WTC11 (cell line): ENCODE measurements around the gene PAX8. TPM values are rescaled to one million over a fixed set of nuclear protein-coding genes. Genes with fewer than 3 reads are reported as not detected.

Experiments
- ATAC-seq: fragments of 200-7000 bp; cut with Tn5 transposase; 2 replicates; pipeline ENCODE4 v1.10.0; 2021; ENCODE audit warnings: mild to moderate bottlenecking, moderate library complexity
- CTCF ChIA-PET: fragments of 300-600 bp; sonication (Branson Sonifier 250); formaldehyde crosslinking; loops from one replicate; lab custom pipeline; 2021; ENCODE audit warnings: antibody characterized with exemption; lab: Charles Lee
- POLR2A ChIA-PET: fragments of 350-600 bp; sonication (Branson Sonifier 250); formaldehyde crosslinking; loops from one replicate; lab custom pipeline; 2021; ENCODE audit warnings: antibody characterized with exemption; lab: Charles Lee
- DNase-seq: peaks from one replicate; pipeline ENCODE4 v3.0.0; 2021; ENCODE audit warnings: low spot score
- H3K27ac Mint-ChIP-seq: 2 replicates; pipeline ENCODE4 v1.8.0; 2021; ENCODE audit warnings: mixed read lengths
- H3K27me3 Mint-ChIP-seq: 2 replicates; pipeline ENCODE4 v1.8.0; 2021; ENCODE audit warnings: low read depth, mild to moderate bottlenecking, moderate library complexity, mixed read lengths
- H3K36me3 Mint-ChIP-seq: 2 replicates; pipeline ENCODE4 v1.8.0; 2021; ENCODE audit warnings: mixed read lengths
- H3K4me1 Mint-ChIP-seq: 2 replicates; pipeline ENCODE4 v1.8.0; 2022; ENCODE audit warnings: mixed read lengths
- H3K4me3 Mint-ChIP-seq: 2 replicates; pipeline ENCODE4 v1.8.0; 2021; ENCODE audit warnings: mild to moderate bottlenecking, moderate library complexity, mixed read lengths
- H3K9me3 Mint-ChIP-seq: 2 replicates; pipeline ENCODE4 v1.8.0; 2021; ENCODE audit warnings: mixed read lengths
- AR ChIP-seq: fragments of 250-450 bp; sonication (Bioruptor Pico); IDR thresholded peaks from 2 replicates; pipeline ENCODE4 v1.9.0; 2021; ENCODE audit warnings: mild to moderate bottlenecking
- E2F4 ChIP-seq: sonication (generic); formaldehyde crosslinking; IDR thresholded peaks from 2 replicates; pipeline ENCODE4 v1.8.1; 2022; ENCODE audit warnings: low read depth, mild to moderate bottlenecking, moderate library complexity, missing genetic modification reagents, borderline replicate concordance
- E2F5 ChIP-seq: sonication (generic); formaldehyde crosslinking; IDR thresholded peaks from 2 replicates; pipeline ENCODE4 v1.8.1; 2022; ENCODE audit warnings: mild to moderate bottlenecking, moderate library complexity, missing genetic modification reagents
- EMX1 ChIP-seq: fragments of 250-450 bp; sonication (Bioruptor Pico); IDR thresholded peaks from 2 replicates; pipeline ENCODE4 v1.8.0; 2021; ENCODE audit warnings: mild to moderate bottlenecking
- GABPB1 ChIP-seq: sonication (generic); formaldehyde crosslinking; IDR thresholded peaks from 2 replicates; pipeline ENCODE4 v1.8.1; 2023; ENCODE audit warnings: mild to moderate bottlenecking, missing genetic modification reagents
- GTF2I ChIP-seq: fragments of 250-450 bp; sonication (Bioruptor Pico); conservative IDR thresholded peaks from 2 replicates; pipeline ENCODE4 v1.4.0; 2021; ENCODE audit warnings: mild to moderate bottlenecking
- HMGXB4 ChIP-seq: sonication (generic); formaldehyde crosslinking; IDR thresholded peaks from 2 replicates; pipeline ENCODE4 v1.8.1; 2023; ENCODE audit warnings: mild to moderate bottlenecking, moderate library complexity, missing genetic modification reagents
- IRF2 ChIP-seq: sonication (generic); formaldehyde crosslinking; IDR thresholded peaks from 2 replicates; pipeline ENCODE4 v1.8.0; 2022; ENCODE audit warnings: low read depth, missing genetic modification reagents, borderline replicate concordance
- MYBL2 ChIP-seq: sonication (generic); formaldehyde crosslinking; IDR thresholded peaks from 2 replicates; pipeline ENCODE4 v1.8.1; 2023; ENCODE audit warnings: mild to moderate bottlenecking, moderate library complexity, missing genetic modification reagents
- PRDM15 ChIP-seq: sonication (generic); formaldehyde crosslinking; IDR thresholded peaks from 2 replicates; pipeline ENCODE4 v1.8.0; 2022; ENCODE audit warnings: missing genetic modification reagents
- RORB ChIP-seq: fragments of 250-450 bp; sonication (Bioruptor Pico); IDR thresholded peaks from 2 replicates; pipeline ENCODE4 v1.9.0; 2021; ENCODE audit warnings: mild to moderate bottlenecking
- SMAD3 ChIP-seq: sonication (generic); formaldehyde crosslinking; IDR thresholded peaks from 2 replicates; pipeline ENCODE4 v1.8.0; 2022; ENCODE audit warnings: missing genetic modification reagents, mild to moderate bottlenecking, borderline replicate concordance
- SP1 ChIP-seq: sonication (generic); formaldehyde crosslinking; conservative IDR thresholded peaks from 2 replicates; pipeline ENCODE4 v1.8.1; 2022; ENCODE audit warnings: missing genetic modification reagents
- TEAD1 ChIP-seq: sonication (generic); formaldehyde crosslinking; IDR thresholded peaks from 2 replicates; pipeline ENCODE4 v1.8.0; 2022; ENCODE audit warnings: mild to moderate bottlenecking, missing genetic modification reagents
- USF2 ChIP-seq: sonication (generic); formaldehyde crosslinking; IDR thresholded peaks from 2 replicates; pipeline ENCODE4 v1.8.1; 2023; ENCODE audit warnings: mild to moderate bottlenecking, missing genetic modification reagents, moderate library complexity
- ZNF263 ChIP-seq: sonication (generic); formaldehyde crosslinking; IDR thresholded peaks from 2 replicates; pipeline ENCODE4 v1.8.1; 2022; ENCODE audit warnings: low read depth, mild to moderate bottlenecking, moderate library complexity, missing genetic modification reagents
- ZNF317 ChIP-seq: sonication (generic); formaldehyde crosslinking; IDR thresholded peaks from 2 replicates; pipeline ENCODE4 v1.8.1; 2023; ENCODE audit warnings: low read depth, mild to moderate bottlenecking, moderate library complexity, missing genetic modification reagents, borderline replicate concordance
- ZNF396 ChIP-seq: fragments of 250-450 bp; sonication (Bioruptor Pico); IDR thresholded peaks from 2 replicates; pipeline ENCODE4 v1.8.0; 2021; ENCODE audit warnings: mild to moderate bottlenecking, moderate library complexity, borderline replicate concordance
- ZNF416 ChIP-seq: fragments of 250-450 bp; sonication (Bioruptor Pico); IDR thresholded peaks from 2 replicates; pipeline ENCODE4 v1.9.0; 2021; ENCODE audit warnings: mild to moderate bottlenecking, inconsistent platforms
- ZNF423 ChIP-seq: fragments of 250-450 bp; sonication (Bioruptor Pico); IDR thresholded peaks from 2 replicates; pipeline ENCODE4 v2.1.2; 2022; ENCODE audit warnings: mild to moderate bottlenecking, moderate library complexity
- ZNF671 ChIP-seq: fragments of 250-450 bp; sonication (Bioruptor Pico); IDR thresholded peaks from 2 replicates; pipeline ENCODE4 v1.8.0; 2021; ENCODE audit warnings: mild to moderate bottlenecking
- total RNA-seq: library from RNA; stranded (reverse); gene quantifications from 3 replicates; pipeline ENCODE4 v1.2.3, GENCODE V29; 2021

Gene PAX8
- total RNA-seq, 1 experiment from 2014 or later: 0.35 TPM

- CTCF ChIA-PET: interaction anchor here (1.0 to 1.1 kb wide), 2 partner anchors 25 to 31 kb away, joined by 3 to 4 read pairs; no protein-coding TSS in a partner anchor
- no peaks in the 10 kb centered on the region; the same call in 1 of the 2 replicates for H3K9me3 Mint-ChIP-seq
- peaks cover 7% of the 10 kb centered on the region; the same call in 1 of the 2 replicates for H3K27me3 Mint-ChIP-seq
- no peak overlapping the region for H3K27ac Mint-ChIP-seq
- DNase-seq: no peak
- POLR2A ChIA-PET: no interaction called here
- H3K4me3 Mint-ChIP-seq: no peak overlapping the region
- no peaks in the 10 kb centered on the region for H3K36me3 Mint-ChIP-seq
- H3K4me1 Mint-ChIP-seq: peaks cover 12% of the 10 kb centered on the region
- no peak for ATAC-seq
- TF ChIP-seq PRDM15 (CRISPR knock-in tag): no peak
- peak; percentile 89 for TF ChIP-seq GABPB1
- no peak for TF ChIP-seq EMX1 (CRISPR knock-in tag)
- TF ChIP-seq RORB (CRISPR knock-in tag): no peak
- no peak for TF ChIP-seq ZNF671 (CRISPR knock-in tag)
- TF ChIP-seq, all 79 proteins: peak for 1
Observed at GRCh38 chr2:113167115-113167932, 111.4 kb downstream of the PAX8 start.

GRCh38 chr2:113166187-113166645 is 112.5 kb downstream of the PAX8 start:
- no peaks in the 10 kb centered on the region for H3K36me3 Mint-ChIP-seq
- CTCF ChIA-PET: interaction anchor here (1.1 to 2.4 kb wide), 2 partner anchors 8 to 30 kb away, joined by 3 to 8 read pairs; partner anchors contain the start of gene PSD4

More at GRCh38 chr2:113166187-113166645, 112.5 kb downstream of the PAX8 start:
- H3K27me3 Mint-ChIP-seq: peaks cover 7% of the 10 kb centered on the region; the same call in 1 of the 2 replicates
- DNase-seq: no peak
- no peak for ATAC-seq
- peaks cover 12% of the 10 kb centered on the region for H3K4me1 Mint-ChIP-seq
- H3K4me3 Mint-ChIP-seq: no peak overlapping the region
- POLR2A ChIA-PET: no interaction called here
- no peak for TF ChIP-seq GTF2I (CRISPR knock-in tag)
- TF ChIP-seq USF2 (CRISPR knock-in tag): no peak
- TF ChIP-seq HMGXB4 (CRISPR knock-in tag): no peak
- no peak for TF ChIP-seq SP1 (CRISPR knock-in tag)
- TF ChIP-seq TEAD1 (CRISPR knock-in tag): no peak
- TF ChIP-seq IRF2 (CRISPR knock-in tag): no peak
- no peak for TF ChIP-seq ZNF416 (CRISPR knock-in tag)
- TF ChIP-seq AR (CRISPR knock-in tag): no peak
- TF ChIP-seq MYBL2 (CRISPR knock-in tag): no peak
- TF ChIP-seq SMAD3 (CRISPR knock-in tag): no peak
- no peak for TF ChIP-seq EMX1 (CRISPR knock-in tag)
- no peak for TF ChIP-seq E2F4
- no peak for TF ChIP-seq E2F5
- no peak for TF ChIP-seq ZNF263 (CRISPR knock-in tag)
- TF ChIP-seq ZNF396: no peak
- no peak for TF ChIP-seq ZNF317 (CRISPR knock-in tag)
- no peak for TF ChIP-seq ZNF423 (CRISPR knock-in tag)
- no peaks in the 10 kb centered on the region; the same call in 1 of the 2 replicates for H3K9me3 Mint-ChIP-seq
- no peak overlapping the region for H3K27ac Mint-ChIP-seq
